Endometrial microvascular endothelial cells (primary cell): Measurements from ENCODE around the gene ZNF778. TPM values are rescaled to one million over a fixed set of nuclear protein-coding genes. Genes with fewer than 3 reads are reported as not detected.

Experiments used
- in situ Hi-C: cut with HindIII; loops from 2 replicates; pipeline ENCODE4 v1.10.0; 2017; ENCODE audit warnings: low sequenced_read_pairs, low pct_unique_long_range_greater_than_20kb; ENCODE audit errors: inconsistent ontology term
- total RNA-seq: library from RNA; depleted of rRNA; stranded (reverse); fragments of >200 nt; gene quantifications from one replicate; pipeline ENCODE4 v1.2.3, GENCODE V29; 2015; ENCODE audit errors: inconsistent ontology term

ZNF778 gene
- total RNA-seq, 1 donor from 2014 or later = 3.2 TPM

GRCh38 chr16:89268987-89269735 lies 51.7 kb downstream of the ZNF778 start:
- in situ Hi-C loops = no loop called here

GRCh38 chr16:89269805-89270665 lies 52.5 kb downstream of the ZNF778 start:
- in situ Hi-C loops = no loop called here

GRCh38 chr16:89270666-89271345 lies 53.3 kb downstream of the ZNF778 start:
- in situ Hi-C loops = no loop called here

- in situ Hi-C loops = no loop called here
These were observed 55.1 kb downstream of the ZNF778 start for GRCh38 chr16:89272631-89273030.

- in situ Hi-C loops = no loop called here
These were observed 56.4 kb downstream of the ZNF778 start for GRCh38 chr16:89273741-89274472.

- in situ Hi-C loops = no loop called here
These were observed 57.2 kb downstream of the ZNF778 start for GRCh38 chr16:89274561-89275283.

GRCh38 chr16:89275284-89275584 lies 57.7 kb downstream of the ZNF778 start:
- in situ Hi-C loops = no loop called here

- in situ Hi-C loops = no loop called here
These were observed 58.6 kb downstream of the ZNF778 start for GRCh38 chr16:89275837-89276720.

- in situ Hi-C loops = no loop called here
These were observed 59.5 kb downstream of the ZNF778 start for GRCh38 chr16:89277049-89277448.

- in situ Hi-C loops = no loop called here
These were observed 60.3 kb downstream of the ZNF778 start for GRCh38 chr16:89277641-89278341.

- in situ Hi-C loops = no loop called here
These were observed 61.1 kb downstream of the ZNF778 start for GRCh38 chr16:89278441-89279240.

- in situ Hi-C loops = no loop called here
These were observed 62.4 kb downstream of the ZNF778 start for GRCh38 chr16:89279666-89280481.

GRCh38 chr16:89280546-89281188 lies 63.2 kb downstream of the ZNF778 start:
- in situ Hi-C loops = no loop called here

GRCh38 chr16:89281189-89281577 lies 63.7 kb downstream of the ZNF778 start:
- in situ Hi-C loops = no loop called here

- in situ Hi-C loops = no loop called here
These were observed 64.3 kb downstream of the ZNF778 start for GRCh38 chr16:89281829-89282228.
